Measurements from ENCODE around the gene TOM1.

Gene TOM1

DNA sequence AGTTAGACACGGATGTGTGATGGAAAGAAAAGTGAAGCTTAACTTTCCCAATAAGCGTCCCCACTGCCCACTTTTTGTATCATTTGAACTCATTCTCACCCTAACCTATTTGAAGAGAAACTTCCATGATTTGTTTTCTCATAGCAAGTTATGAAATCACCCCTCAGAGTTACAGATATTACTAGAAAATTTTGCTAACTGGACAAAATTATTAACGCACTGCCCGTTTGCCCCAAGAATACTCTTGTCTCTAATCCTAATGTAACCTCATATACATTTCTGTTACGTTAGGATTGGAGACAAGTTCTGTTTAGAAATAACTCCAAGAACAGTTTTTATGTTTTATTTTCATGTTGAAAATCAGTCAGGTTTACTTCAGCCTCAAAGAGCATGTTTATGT, 25.5 kb downstream of the TOM1 start:
- DNase-seq: no peak

DNA sequence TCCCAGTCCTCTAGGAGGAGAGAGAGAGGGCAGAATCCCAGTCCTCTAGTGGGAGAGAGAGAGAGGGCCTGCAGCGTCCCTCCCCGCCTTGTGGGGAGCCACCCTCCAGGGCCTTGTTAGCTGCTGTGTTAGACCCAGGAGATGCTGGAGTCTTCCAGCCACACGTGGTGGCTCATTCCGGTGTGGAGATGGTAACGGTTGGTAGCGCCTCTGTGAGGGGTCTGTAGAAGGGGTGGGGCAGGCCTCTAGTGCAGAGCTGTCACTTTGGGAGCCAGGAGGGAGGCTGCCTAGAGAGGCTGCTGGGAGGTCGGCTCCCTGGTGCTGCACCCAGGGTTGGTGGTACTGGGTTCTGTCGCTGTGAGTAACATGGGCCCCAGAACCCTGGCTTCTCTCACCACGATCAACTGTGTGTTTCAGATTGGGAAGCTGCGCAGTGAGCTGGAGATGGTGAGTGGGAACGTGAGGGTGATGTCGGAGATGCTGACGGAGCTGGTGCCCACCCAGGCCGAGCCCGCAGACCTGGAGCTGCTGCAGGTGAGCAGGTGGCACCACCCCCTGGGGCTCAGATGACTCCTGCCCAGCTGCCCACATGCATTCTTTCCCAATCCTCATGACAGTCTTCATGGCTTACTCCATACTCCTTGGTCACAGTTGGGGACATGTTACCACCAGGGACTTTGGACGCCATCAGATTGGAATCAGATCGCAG, 27.3 kb downstream of the TOM1 start:
- DNase-seq: no peak

DNA sequence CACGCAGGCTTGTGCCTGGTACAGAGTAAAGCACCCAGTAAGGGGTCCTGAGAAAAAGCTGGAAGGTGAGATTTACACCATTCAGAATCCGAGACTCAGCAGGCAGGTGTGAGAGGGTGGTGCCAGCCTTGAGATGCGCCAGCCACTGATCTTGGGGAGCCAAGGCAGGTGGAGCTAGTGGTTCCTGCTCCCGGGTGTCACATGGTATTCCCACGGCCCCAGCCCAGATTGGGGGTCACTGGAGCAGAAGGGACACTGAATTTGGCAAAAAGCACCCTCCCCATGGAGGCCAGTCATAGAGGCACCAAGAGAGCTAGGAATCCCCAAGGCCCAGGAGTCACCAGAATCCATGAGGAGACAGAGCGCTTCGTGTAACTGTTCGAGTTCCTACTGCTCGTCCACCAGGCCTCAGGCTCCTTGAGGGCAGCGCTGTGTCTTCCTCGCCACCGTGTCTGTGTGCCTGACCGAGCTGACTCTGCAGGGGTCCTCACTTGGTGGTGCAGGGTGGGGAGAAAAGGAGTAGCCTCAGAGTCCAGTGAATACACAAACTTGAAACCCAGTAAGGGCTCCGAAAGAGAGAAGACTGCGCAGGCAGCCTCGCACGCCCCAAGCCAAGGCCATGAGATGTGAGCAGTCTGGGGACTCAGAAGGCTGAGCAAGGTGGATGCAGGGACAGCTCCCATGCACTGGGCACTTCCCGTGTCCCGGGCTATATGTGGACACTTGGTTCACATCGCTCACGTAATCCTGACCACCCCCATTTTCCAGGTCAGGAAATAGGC, 28.2 kb downstream of the TOM1 start:
- no peak for DNase-seq

DNA sequence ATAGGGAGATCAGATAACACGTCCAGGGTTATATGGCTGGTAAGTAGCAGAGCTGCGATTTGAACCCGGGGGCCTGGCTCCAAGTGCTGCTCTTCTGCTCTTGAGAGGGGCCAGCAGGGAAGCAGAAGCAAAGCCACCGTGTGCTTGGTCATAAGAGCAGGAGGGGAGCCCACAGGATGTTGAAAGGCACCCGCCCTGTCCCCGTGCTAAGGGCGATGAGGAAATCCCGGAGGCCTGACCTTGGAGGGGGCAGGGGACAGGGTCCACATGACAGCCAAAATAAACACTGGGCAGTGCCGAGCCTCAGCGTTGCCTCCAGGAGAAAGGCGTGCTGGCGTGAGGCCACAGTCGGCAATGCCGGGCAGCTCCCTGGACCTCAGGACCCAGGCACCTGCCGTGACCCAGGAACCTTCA, 28.8 kb downstream of the TOM1 start:
- DNase-seq: no peak

DNA sequence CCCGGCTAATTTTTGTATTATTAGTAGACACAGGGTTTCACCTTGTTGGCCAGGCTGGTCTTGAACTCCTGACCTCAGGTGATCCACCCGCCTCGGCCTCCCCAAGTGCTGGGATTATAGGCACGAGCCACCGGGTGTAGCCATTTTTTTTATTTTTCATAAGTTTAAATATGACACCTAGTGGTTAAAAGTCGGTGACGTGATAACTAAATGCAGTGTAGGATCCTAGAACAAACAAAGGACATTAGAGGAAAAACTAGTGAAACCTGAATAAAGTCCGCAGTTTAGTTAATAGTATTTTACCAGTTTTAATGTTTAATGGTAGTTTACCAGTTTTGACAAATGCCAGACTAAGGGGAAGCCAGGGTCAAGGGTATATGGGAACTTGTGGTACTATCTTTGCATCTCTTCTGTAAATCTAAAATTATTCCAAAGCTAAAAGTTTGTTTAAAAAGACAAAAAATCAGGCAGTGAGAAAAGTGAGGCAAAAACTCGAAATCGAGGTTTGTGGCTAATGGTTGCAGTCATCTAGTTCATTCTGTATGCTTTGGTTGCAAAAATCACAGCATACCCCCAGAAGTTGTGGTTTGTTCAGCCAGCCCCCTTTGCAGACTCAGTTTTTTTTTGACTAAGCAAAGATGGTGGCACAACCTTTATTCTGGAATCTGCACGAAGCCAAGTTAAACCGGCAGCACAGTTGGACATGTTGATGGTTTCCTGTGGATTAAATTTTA, 29.6 kb downstream of the TOM1 start:
- no peak for DNase-seq

DNA sequence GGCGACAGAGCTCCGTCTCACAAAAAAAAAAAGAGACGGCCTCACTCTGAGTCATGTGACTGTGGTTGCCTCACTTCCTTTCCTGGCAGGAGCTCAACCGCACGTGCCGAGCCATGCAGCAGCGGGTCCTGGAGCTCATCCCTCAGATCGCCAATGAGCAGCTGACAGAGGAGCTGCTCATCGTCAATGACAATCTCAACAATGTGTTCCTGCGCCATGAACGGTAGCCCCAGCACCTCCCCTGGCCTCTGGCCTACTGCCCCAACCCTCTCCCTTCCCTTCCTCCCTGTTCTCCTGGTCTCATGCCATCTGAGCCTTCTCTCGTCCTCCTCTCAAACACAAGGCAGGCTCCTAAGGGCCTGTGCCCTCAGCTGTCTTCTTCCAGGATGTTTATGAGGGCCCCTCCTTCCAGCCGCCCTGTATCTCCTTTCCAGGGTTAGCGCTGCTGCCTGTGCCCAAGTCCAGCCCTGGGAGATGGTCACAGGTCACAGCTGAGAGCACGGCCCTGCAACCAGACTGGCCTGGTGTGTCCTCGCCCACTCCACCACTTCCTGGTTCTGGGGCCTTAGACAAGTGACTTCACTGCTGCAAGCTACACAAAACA, 30.7 kb downstream of the TOM1 start:
- peak; percentile 81 for DNase-seq

DNA sequence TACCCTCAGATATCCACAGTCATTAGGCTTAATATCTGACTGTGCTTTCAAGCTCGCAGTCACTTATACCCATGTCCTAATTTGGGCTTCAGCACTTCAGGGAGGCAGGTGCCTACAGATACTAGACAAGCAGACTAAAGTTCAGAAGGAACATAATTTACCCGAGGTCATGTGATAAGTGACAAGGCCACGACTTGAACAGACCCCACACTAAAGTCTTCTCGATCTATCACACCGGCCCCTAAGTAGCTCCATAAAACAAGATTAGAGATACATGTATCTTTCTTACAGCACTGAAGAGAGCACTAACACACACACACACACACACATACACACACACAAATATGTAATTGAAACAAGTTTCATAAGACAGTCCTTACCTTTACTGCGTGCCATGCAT, 32.6 kb downstream of the TOM1 start:
- no peak for DNase-seq

DNA sequence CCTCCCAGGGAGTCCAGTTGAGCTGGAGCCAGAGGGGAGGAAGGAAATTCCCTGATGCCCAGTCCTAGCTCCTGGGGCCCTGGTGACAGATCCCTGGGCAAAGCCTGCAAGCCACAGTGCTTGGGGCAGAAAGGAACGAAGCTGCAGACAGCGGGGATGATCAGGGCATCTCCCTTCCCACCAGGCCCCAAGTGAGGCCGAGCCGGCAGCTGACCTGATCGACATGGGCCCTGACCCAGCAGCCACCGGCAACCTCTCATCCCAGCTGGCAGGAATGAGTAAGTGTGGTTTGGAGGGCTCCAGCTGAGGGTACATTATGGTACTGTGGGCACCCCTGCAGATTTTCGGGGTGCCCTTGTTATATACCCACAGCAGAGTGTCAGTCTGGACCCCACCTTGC, 33.5 kb downstream of the TOM1 start:
- no peak for DNase-seq

DNA sequence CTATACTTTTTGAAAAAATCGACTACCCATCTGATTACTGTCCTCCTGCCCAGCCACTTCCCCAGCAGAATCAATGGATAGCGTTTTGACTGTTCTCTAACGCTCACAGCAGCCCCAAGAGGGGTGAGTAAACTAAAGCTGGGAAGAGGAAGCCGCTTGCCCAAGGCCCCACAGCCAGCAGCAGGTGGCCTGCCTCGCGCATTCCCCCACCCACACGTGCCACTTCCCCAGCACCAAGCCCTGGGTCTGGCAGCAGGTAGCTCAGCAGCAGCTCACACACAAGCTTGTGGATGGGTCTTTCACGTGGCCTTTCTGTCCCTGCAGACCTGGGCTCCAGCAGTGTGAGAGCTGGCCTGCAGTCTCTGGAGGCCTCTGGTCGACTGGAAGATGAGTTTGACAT, 34.3 kb downstream of the TOM1 start:
- DNase-seq: peak; percentile 62

DNA sequence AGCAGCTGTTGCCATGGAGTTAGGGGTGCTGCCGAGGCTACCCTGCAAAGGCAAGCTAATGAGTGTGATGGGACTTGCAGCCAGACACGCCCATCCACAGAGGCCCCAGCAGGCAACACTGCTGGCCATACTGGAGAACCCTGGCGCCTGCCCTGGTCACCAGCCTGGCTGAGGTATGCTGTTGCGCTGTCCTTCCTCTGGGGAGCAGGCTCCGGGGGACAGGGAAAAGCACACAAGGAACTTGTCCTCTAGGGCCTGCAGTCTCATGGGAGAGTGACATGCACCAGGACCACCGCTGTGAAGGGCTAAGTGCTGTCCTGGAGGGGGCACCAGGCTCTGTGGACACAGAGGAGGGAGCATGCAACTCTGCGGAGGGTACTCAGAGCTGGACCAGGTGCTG, 35.8 kb downstream of the TOM1 start:
- DNase-seq: no peak

DNA sequence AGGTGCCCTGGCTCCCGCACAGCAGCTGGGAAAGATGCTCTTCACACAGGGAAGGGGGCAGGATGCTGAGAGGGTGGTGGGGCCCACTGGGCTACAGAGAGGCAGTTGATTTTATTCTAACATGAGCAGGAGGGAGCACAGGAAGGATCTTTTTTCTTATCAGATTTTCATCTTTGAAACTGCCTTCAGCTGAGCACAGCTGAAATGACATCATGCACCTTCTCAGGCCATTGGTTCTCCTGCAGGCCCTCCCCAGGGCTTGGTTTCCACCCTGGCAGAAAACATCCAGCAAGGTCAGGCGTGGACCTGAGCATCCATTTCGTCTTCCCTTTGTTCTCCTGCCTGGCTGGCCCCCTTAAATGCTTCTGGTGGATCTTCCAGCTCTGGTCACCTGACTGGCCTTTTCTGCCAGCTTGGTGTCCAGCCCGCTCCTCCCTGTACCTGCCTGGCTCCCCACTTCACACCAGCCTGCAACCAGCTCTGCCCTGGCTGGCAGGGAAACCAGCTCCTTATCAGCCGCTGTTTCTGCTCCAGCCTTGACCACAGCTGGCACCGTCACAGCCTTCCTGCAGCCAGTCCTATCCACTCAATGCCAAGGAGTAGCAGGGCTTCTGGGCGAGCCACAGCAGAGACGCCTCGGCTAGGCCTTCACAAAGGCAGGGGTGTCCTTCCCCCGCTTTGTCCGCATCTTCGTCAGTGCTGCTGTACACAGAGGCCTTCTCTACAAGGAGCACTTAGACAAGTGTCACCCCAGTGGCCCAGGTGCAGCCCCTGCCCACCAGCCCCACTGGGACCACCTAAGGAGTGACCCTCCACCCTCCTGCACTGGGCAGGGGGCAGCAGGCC, 36.5 kb downstream of the TOM1 start:
- no peak for DNase-seq

DNA sequence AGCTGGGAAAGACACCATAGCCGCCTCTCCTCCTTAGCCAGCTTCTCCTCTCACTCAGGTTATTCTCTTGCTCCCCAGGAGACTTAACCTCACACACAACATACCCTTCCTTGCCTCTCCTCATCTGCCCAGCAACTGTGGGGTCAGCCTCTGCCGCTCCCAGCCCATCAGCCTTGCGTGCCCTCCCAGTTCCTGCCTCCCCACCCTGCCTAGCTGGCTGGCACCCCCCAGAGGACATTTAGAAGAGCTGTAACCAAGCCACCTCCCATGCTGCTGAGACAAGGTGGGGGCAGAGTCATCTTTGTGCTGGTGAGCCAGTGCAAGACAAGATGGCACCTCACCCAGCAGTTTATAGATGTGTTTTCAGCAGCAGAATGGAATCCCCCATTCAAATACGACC, 38.2 kb downstream of the TOM1 start:
- no peak for DNase-seq

DNA sequence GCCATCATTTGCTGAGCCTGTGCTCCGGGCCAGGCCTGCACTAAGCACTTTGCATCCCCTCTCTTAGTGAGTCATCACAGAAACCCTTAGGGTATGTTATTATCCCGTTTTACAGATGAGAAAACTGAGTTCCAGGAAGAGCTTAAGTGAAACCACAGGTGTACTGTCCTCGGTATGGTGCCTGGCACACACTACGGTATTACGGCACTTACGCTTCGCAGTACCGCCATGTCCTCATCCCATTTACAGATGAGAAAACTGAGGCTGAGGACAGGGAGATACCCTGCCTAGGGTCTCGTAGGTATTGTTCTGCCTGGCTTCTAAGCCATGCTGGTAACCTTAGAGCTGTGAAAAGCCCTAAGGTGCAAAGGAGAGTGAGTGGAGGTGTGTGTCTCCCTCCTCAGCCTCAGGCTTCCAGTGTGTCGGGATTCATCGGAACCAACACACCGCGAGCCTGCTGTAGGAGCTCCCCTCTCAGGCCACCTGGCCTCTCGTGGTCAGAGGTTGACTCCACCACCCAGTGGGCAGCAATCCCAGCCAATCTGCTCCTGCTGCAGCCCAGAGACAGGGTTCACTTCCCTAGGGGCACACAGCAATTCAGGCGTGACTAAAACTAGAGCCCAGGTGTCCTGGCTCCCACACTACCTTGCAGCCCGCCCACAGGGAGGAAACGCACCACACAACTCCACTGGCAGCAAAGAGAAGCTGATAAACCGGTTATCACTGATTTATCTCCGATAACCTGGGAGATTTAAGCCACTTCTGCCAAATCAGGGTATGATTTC, 41.6 kb downstream of the TOM1 start:
- DNase-seq: no peak

DNA sequence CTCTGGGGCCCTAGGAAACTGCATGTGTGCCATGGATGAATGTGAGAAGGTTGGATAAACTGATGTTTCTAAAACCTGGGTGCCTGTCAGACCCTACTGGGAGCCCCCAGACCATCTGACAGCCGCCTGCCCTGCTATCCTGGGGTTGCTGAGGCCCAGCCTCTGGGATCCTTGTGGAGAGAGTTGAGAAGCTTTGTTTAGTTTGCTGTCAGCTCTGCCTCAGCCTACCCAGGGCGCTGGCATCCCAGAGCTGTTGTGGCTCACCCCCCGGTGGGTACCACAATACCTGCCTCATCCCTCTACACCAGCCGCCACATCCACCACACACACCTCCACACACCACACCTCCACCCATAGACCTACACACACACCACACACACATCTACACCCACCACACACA, 42.7 kb downstream of the TOM1 start:
- DNase-seq: no peak

DNA sequence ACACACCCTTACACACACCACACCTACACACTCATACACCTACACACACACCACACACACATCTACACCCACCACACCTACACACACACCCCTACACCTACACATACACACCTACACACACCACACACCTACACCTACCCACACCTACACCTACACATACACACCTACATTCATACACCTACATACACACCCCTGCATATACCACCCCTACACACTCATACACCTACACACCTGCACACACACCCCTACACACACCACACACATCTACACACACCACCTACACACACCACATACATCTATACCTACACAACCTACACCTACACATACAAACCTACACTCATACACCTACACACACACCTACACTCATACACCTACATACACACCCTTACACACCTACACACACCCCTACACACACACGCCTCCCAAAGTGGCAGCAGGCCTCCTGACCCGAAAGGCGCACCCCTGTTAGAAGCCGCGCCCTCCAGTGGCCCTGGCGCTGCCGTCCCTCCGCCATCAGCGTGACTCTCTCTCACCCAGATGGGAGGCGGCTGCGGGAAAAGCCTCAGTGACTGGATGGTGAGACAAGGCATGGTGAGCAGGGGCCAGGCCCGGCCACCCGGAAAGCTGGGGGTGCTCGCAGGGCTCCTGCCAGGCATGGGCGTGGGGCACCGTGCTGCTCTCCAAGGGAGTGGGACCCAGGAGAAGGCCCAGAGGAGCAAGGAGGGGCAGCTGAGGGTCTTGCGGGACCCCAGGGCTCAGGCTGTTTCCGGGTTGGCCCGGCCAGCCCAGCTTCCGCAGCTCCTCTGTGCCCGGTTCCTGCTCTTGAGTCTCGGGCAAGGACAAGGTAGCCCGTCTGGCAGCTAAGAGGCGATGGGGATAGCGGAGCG, 44.2 kb downstream of the TOM1 start:
- peak; percentile 20 for DNase-seq

DNA sequence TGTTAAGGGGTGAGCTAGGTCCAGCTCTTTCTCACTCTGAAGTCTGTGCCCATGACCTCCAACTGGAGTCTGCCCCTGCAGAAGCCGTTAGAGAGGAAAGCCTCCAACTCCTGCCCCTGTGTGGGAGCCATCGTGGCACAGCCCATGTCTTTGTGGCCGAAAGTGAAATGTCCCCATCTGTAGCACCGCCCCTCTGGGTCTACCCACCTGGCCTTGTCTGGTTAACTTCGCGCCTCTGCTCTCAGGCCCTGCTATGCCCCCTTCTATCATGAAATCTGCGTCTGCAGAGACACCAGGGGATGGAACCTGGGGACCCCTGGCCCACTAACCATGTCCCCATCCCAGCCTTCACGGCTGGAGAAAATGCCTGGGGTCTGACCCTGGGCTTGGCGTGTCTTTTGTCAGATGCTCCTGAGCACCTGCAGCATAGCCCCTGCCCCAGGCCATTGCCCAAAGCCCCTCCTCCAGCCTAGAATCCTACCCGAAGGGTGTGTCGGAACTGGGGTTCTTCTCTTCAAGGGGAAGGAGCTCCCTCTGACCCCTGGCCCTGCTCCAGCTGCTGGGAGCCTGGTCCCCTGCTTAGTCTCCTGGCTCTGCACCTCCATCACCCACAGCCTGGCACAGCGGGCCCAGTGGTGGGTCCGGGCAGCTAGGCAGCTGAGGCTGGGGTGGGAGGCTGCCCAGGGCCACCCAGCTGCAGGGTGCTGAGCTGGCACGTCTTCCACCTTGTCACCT, 45.4 kb downstream of the TOM1 start:
- DNase-seq: no peak

DNA sequence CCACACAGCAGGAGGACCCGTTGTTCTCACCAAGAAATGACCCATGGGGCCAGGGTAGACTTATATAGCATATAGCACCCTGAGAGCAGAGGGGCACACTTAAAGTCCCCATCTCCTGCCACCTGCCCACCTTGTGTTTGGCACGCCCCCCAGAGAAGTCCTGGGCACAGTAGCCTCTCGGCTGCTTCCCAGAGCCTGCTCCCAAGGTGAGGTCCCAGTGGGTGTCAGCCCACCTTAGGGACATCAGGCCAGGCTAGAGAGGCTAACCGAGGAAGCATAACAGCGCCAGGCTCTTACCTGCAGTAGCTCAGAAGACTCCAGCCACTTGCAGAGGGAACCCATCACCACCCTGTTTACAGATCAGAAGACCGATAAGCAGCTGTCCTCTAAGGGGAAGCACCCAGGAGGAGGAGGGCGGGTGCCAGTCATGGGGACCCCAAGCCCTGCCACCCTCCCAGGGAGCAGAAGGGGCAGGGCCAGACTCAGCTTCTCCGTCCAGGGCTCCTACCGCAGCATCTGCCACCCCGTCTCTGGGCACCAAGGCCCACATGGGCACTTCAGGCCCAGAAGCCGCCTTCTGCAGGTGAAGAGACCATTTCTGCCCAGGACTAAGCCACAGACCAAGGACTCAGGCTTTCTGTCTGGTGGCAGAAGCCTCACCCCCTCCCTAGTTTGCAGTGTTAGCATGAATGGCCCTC, 46.3 kb downstream of the TOM1 start:
- no peak for DNase-seq

DNA sequence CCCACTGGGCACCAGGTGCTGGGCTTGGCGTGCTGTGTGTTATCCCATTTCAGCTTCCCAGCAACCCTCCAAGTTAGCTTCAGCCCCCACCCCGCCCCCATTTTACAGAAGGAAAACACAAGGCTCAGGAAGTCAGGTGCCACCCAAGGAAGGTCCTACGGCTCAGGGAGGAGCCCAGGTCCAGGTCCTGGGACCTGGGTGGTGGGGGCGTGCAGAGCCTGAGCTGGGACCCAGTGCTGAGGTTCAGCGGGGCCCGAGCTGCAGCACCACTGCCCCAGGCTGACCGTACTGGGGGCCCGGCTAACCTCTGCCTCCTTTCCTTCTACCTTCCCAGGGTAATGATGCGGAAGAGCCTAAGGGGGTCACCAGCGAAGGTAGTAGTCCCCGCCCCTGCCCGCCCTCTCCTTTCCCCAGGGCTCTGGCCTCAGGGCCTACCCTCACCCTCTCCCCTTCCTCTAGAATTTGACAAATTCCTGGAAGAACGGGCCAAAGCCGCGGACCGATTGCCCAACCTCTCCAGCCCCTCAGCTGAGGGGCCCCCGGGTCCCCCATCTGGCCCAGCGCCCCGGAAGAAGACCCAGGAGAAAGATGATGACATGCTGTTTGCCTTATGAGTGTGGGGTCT, 47.0 kb downstream of the TOM1 start:
- no peak for DNase-seq

DNA sequence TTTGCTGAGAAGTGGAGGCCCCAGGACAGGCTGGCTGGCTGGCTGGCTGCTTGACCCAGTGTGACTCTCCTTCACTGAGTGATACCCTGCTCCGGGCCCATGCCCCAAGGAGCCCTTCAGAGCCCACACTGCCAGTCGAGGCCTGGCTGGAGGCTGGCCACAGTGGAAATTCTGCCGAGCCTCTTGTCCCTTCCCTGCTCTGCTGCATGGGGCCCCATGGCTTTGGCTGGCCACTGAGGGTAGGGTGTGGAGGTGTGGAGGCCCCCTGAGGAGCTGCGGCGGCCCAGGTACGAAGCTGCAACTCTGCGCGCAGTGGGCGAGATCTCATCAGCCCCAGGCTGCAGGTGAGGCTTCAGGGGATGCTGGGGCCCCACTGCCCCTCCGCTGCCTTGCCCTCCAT, 47.8 kb downstream of the TOM1 start:
- DNase-seq: no peak

Measured in activated CD4-positive, alpha-beta T cell treated with anti-CD3 and anti-CD28 coated beads for 48 hours (primary cell).